ENCODE data around the gene C19orf33. TPM values are rescaled to one million over a fixed set of nuclear protein-coding genes. Genes with fewer than 3 reads are reported as not detected.

Gene C19orf33
- total RNA-seq, 1 donor = not detected

DNA sequence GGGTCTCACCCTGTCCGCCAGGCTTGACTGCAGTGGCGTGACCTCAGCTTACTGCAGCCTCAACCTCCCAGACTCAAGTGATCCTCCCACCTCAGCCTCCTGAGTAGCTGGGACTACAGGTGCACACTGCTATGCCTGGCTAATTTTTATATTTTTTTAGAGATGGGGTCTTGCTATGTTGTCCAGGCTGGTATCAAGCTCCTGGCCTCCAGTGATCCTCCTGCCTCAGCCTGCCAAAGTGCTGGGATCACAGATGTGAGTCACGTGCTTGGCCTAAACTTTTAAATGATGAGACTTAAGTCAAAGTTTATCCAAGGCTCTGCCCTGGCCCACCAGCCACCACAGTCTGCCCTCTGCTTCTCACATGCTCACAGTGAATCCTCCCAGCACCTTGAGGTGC, 2.2 kb downstream of the C19orf33 start:
- peaks cover 12% of the 10 kb centered on the region for H3K36me3 ChIP-seq (ENCODE audit: insufficient read depth, low read length)
- H4K20me1 ChIP-seq (ENCODE audit: insufficient read depth, low read length) = peaks cover 2% of the 10 kb centered on the region
- H2AFZ ChIP-seq (ENCODE audit: low read length) = no peak overlapping the region
- H3K27me3 ChIP-seq (ENCODE audit: insufficient read depth, low read length) = no peaks in the 10 kb centered on the region
- no peak overlapping the region for H3K4me2 ChIP-seq (ENCODE audit: insufficient read depth, low read length)
- no peaks in the 10 kb centered on the region for H3K9me3 ChIP-seq (ENCODE audit: low read depth, low read length)
- no peak for DNase-seq (ENCODE audit: insufficient read length, low spot score, missing footprints)
- no peak overlapping the region for H3K27ac ChIP-seq (ENCODE audit: low read depth, low read length)
- no peaks in the 10 kb centered on the region for H3K4me1 ChIP-seq (ENCODE audit: insufficient read depth, low read length)
- peaks cover 11% of the 10 kb centered on the region for H3K79me2 ChIP-seq (ENCODE audit: insufficient read depth, low read length)
- TF ChIP-seq, protein P1, sequence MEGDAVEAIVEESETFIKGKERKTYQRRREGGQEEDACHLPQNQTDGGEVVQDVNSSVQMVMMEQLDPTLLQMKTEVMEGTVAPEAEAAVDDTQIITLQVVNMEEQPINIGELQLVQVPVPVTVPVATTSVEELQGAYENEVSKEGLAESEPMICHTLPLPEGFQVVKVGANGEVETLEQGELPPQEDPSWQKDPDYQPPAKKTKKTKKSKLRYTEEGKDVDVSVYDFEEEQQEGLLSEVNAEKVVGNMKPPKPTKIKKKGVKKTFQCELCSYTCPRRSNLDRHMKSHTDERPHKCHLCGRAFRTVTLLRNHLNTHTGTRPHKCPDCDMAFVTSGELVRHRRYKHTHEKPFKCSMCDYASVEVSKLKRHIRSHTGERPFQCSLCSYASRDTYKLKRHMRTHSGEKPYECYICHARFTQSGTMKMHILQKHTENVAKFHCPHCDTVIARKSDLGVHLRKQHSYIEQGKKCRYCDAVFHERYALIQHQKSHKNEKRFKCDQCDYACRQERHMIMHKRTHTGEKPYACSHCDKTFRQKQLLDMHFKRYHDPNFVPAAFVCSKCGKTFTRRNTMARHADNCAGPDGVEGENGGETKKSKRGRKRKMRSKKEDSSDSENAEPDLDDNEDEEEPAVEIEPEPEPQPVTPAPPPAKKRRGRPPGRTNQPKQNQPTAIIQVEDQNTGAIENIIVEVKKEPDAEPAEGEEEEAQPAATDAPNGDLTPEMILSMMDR (IDR thresholded peaks at IDR 0.05; ENCODE audit: extremely low read depth, low read depth, low read length) = no peak
- H3K4me3 ChIP-seq (ENCODE audit: insufficient read depth, low read length) = no peak overlapping the region

DNA sequence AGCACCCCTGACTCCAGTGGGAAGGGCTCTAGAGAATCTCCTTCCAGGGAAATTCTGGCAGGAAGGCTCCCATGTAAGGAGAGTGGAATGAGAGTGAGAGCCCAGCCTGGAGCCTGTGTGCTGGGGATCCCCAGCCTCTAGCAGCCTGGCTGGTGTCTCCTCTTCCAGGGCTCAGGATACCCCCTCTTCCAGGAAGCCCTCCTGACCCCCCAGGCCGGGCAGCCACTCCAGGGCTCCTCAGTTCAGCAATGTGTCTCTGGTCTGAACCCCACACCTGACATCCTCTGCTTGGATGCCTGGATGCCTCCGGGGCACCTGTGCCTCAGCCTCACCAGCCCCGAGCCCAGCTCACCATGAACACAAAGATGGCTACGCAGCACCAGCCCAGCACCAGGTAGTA, 3.0 kb downstream of the C19orf33 start:
- no peak overlapping the region for H3K27ac ChIP-seq (ENCODE audit: low read depth, low read length)
- H2AFZ ChIP-seq (ENCODE audit: low read length) = no peak overlapping the region
- H3K27me3 ChIP-seq (ENCODE audit: insufficient read depth, low read length) = no peaks in the 10 kb centered on the region
- TF ChIP-seq, protein P1 (IDR thresholded peaks at IDR 0.05; ENCODE audit: extremely low read depth, low read depth, low read length) = no peak
- H3K9me3 ChIP-seq (ENCODE audit: low read depth, low read length) = no peaks in the 10 kb centered on the region
- no peak overlapping the region for H3K4me2 ChIP-seq (ENCODE audit: insufficient read depth, low read length)
- H3K36me3 ChIP-seq (ENCODE audit: insufficient read depth, low read length) = peaks cover 12% of the 10 kb centered on the region
- no peak for DNase-seq (ENCODE audit: insufficient read length, low spot score, missing footprints)
- no peaks in the 10 kb centered on the region for H3K4me1 ChIP-seq (ENCODE audit: insufficient read depth, low read length)
- H3K79me2 ChIP-seq (ENCODE audit: insufficient read depth, low read length) = peaks cover 17% of the 10 kb centered on the region
- H3K4me3 ChIP-seq (ENCODE audit: insufficient read depth, low read length) = no peak overlapping the region
- peaks cover 4% of the 10 kb centered on the region for H4K20me1 ChIP-seq (ENCODE audit: insufficient read depth, low read length)

DNA sequence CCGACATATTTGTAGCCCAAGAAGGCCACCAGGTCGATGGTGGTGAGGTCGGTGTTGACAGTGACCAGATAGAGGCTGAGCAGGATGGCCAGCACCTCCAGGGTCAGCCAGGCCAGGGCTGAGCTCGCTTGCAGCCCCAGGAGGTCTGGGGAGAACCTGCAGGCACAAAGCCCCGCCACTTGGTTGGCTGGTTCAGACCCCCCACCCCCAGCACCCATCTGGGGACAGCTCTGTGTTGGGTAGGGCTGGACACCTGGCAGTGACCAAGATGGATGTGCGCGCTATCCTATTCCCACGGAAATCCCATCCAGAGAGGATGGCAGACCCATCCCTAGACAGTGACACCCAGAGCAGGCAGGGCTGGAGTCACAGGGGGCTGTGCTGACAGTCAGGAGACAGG, 3.5 kb downstream of the C19orf33 start:
- Histone ChIP-seq H3K4me3 (ENCODE audit: insufficient read depth, low read length) (no peak overlapping the region), H3K36me3 (ENCODE audit: insufficient read depth, low read length) (peaks cover 12% of the 10 kb centered on the region), H3K79me2 (ENCODE audit: insufficient read depth, low read length) (peaks cover 22% of the 10 kb centered on the region), H3K27ac (ENCODE audit: low read depth, low read length) (no peak overlapping the region), H2AFZ (ENCODE audit: low read length) (no peak overlapping the region), H3K27me3 (ENCODE audit: insufficient read depth, low read length) (no peaks in the 10 kb centered on the region), H3K4me1 (ENCODE audit: insufficient read depth, low read length) (no peaks in the 10 kb centered on the region), H4K20me1 (ENCODE audit: insufficient read depth, low read length) (peaks cover 6% of the 10 kb centered on the region), H3K4me2 (ENCODE audit: insufficient read depth, low read length) (no peak overlapping the region), H3K9me3 (ENCODE audit: low read depth, low read length) (no peaks in the 10 kb centered on the region)
- DNase-seq (ENCODE audit: insufficient read length, low spot score, missing footprints) = no peak
- TF ChIP-seq, protein P1 (IDR thresholded peaks at IDR 0.05; ENCODE audit: extremely low read depth, low read depth, low read length) = no peak

DNA sequence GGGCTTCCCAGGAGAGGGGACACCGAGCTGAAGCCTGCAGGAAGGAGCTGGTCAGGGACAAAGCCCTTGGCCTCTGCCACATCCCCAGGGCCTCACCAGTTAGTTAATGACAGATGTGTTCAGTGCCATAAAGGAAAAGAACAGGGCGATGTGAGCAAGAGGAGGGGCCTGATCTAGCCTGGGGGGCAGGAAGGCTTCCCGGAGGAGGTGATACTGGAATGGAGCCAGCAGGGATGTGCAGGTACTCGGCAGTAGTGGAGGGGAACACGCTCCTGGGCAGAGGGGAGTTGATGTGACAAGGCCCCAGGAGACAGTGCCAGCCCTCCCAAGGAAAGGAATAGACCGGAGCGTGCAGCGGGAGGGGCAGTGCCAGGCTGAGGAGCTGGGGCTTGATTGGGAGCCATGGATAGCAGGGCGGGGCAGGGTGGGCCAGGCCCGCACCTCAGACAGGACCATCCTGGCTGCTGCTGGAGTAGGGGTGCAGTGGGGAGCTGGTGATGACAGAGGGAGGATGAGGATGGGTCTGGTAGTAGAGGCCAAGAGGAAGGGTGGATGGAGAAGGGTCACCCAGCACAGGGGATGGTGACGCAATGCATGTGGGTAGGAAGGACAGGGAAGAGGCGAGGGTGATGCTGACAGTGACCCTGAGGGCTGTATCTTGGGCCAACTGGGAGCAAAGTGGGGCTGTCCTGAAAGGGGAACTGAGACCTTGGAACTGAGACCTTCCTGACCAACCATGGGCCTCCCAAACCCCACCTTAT, 4.1 kb downstream of the C19orf33 start:
- TF ChIP-seq, protein P1 (IDR thresholded peaks at IDR 0.05; ENCODE audit: extremely low read depth, low read depth, low read length) = no peak
- H3K36me3 ChIP-seq (ENCODE audit: insufficient read depth, low read length) = peaks cover 12% of the 10 kb centered on the region

More for the DNA sequence above, 4.1 kb downstream of the C19orf33 start:
- peaks cover 6% of the 10 kb centered on the region for H4K20me1 ChIP-seq (ENCODE audit: insufficient read depth, low read length)
- no peaks in the 10 kb centered on the region for H3K27me3 ChIP-seq (ENCODE audit: insufficient read depth, low read length)
- no peak overlapping the region for H2AFZ ChIP-seq (ENCODE audit: low read length)
- H3K4me2 ChIP-seq (ENCODE audit: insufficient read depth, low read length) = no peak overlapping the region
- no peak for DNase-seq (ENCODE audit: insufficient read length, low spot score, missing footprints)
- no peak overlapping the region for H3K27ac ChIP-seq (ENCODE audit: low read depth, low read length)
- no peaks in the 10 kb centered on the region for H3K4me1 ChIP-seq (ENCODE audit: insufficient read depth, low read length)
- peaks cover 25% of the 10 kb centered on the region for H3K79me2 ChIP-seq (ENCODE audit: insufficient read depth, low read length)
- H3K9me3 ChIP-seq (ENCODE audit: low read depth, low read length) = no peaks in the 10 kb centered on the region
- H3K4me3 ChIP-seq (ENCODE audit: insufficient read depth, low read length) = no peak overlapping the region
